Activated B cell treated with CpG ODN at 0.5 μM for 24 hours (primary cell): ENCODE data around the gene BCAS3. TPM values are rescaled to one million over a fixed set of nuclear protein-coding genes. Genes with fewer than 3 reads are reported as not detected.

Experiments used
- ATAC-seq: fragments of 200-7000 bp; cut with Tn5 transposase; one replicate; pipeline ENCODE4 v1.10.0; 2021; ENCODE audit warnings: low read depth, mild to moderate bottlenecking, moderate library complexity
- CTCF ChIA-PET: fragments of 350-600 bp; sonication (Branson Sonifier 250); formaldehyde crosslinking; loops from one replicate; lab custom pipeline; 2021; ENCODE audit warnings: antibody characterized with exemption; lab: Charles Lee
- POLR2A ChIA-PET: fragments of 350-600 bp; sonication (Branson Sonifier 250); formaldehyde crosslinking; loops from one replicate; lab custom pipeline; 2021; ENCODE audit warnings: antibody characterized with exemption; lab: Charles Lee
- DNase-seq: peaks from one replicate; pipeline ENCODE4 v3.0.0; 2022
- H3K27ac Mint-ChIP-seq: one replicate; pipeline ENCODE4 v1.8.0; 2020; ENCODE audit warnings: mixed read lengths
- H3K27me3 Mint-ChIP-seq: one replicate; pipeline ENCODE4 v1.8.0; 2021; ENCODE audit warnings: mixed read lengths
- H3K36me3 Mint-ChIP-seq: one replicate; pipeline ENCODE4 v1.8.0; 2021; ENCODE audit warnings: low read depth, mixed read lengths
- H3K4me1 Mint-ChIP-seq: one replicate; pipeline ENCODE4 v1.8.0; 2021; ENCODE audit warnings: mixed read lengths
- H3K4me3 Mint-ChIP-seq: one replicate; pipeline ENCODE4 v1.8.0; 2020; ENCODE audit warnings: mild to moderate bottlenecking, mixed read lengths
- H3K9me3 Mint-ChIP-seq: one replicate; pipeline ENCODE4 v1.8.0; 2020; ENCODE audit warnings: mixed read lengths
- CTCF ChIP-seq: fragments of 200-600 bp; IDR thresholded peaks from one replicate; pipeline ENCODE4 v1.8.0; 2022; ENCODE audit warnings: antibody characterized with exemption, mild to moderate bottlenecking
- intact Hi-C: fragments of 100-400 bp; cut with micrococcal nuclease; formaldehyde crosslinking; loops from one replicate; pipeline ENCODE4 v1.15.1; 2024
- total RNA-seq: library from RNA; stranded (reverse); gene quantifications from 2 replicates; pipeline ENCODE4 v1.2.3, GENCODE V29; 2022

Gene BCAS3
- total RNA-seq, 1 donor from 2014 or later: 37.5 TPM

GRCh38 chr17:61135782-61136181 is 458.1 kb downstream of the BCAS3 start:
- peaks cover 25% of the 10 kb centered on the region for H3K4me1 Mint-ChIP-seq
- H3K27me3 Mint-ChIP-seq: no peaks in the 10 kb centered on the region
- ChIA-PET POLR2A (no interaction called here), CTCF (no interaction called here)
- intact Hi-C loops: no loop called here
- H3K27ac Mint-ChIP-seq: no peak overlapping the region
- H3K36me3 Mint-ChIP-seq: no peaks in the 10 kb centered on the region
- no peak for ATAC-seq
- H3K9me3 Mint-ChIP-seq: no peaks in the 10 kb centered on the region
- no peak for TF ChIP-seq CTCF
- H3K4me3 Mint-ChIP-seq: no peak overlapping the region
- no peak for DNase-seq

GRCh38 chr17:61136296-61136695 is 458.6 kb downstream of the BCAS3 start:
- intact Hi-C loops: no loop called here
- DNase-seq: no peak
- no peaks in the 10 kb centered on the region for H3K27me3 Mint-ChIP-seq
- ChIA-PET POLR2A (no interaction called here), CTCF (no interaction called here)
- no peak for ATAC-seq
- H3K4me1 Mint-ChIP-seq: peaks cover 27% of the 10 kb centered on the region
- no peak overlapping the region for H3K4me3 Mint-ChIP-seq
- no peaks in the 10 kb centered on the region for H3K36me3 Mint-ChIP-seq
- H3K27ac Mint-ChIP-seq: no peak overlapping the region
- TF ChIP-seq CTCF: no peak
- H3K9me3 Mint-ChIP-seq: no peaks in the 10 kb centered on the region

- Mint-ChIP-seq H3K36me3 (no peaks in the 10 kb centered on the region), H3K4me1 (peaks cover 35% of the 10 kb centered on the region), H3K27ac (peak overlapping the region; percentile 92), H3K4me3 (peak overlapping the region; percentile 66), H3K9me3 (no peaks in the 10 kb centered on the region), H3K27me3 (no peaks in the 10 kb centered on the region)
- DNase-seq: peak; percentile 17
- POLR2A ChIA-PET: no interaction called here
- peak; percentile 98 for ATAC-seq
- intact Hi-C loops: no loop called here
- TF ChIP-seq CTCF: no peak
- CTCF ChIA-PET: no interaction called here
Observed at GRCh38 chr17:61139219-61139618, 461.6 kb downstream of the BCAS3 start.

- Mint-ChIP-seq H3K9me3 (no peaks in the 10 kb centered on the region), H3K27ac (no peak overlapping the region), H3K36me3 (no peaks in the 10 kb centered on the region), H3K4me1 (peaks cover 45% of the 10 kb centered on the region), H3K27me3 (no peaks in the 10 kb centered on the region), H3K4me3 (no peak overlapping the region)
- POLR2A ChIA-PET: interaction anchor here (0.7 kb wide), 1 partner anchor 43 kb away, joined by 3 read pairs; no protein-coding TSS in a partner anchor
- no peak for ATAC-seq
- DNase-seq: no peak
- CTCF ChIA-PET: no interaction called here
- no peak for TF ChIP-seq CTCF
- intact Hi-C loops: loop anchor here (10.0 kb wide), 1 partner anchor 265 kb away; no protein-coding TSS in a partner anchor
Observed at GRCh38 chr17:61140081-61140786, 462.6 kb downstream of the BCAS3 start.

GRCh38 chr17:61143026-61143425 is 465.4 kb downstream of the BCAS3 start:
- ATAC-seq (no peak), DNase-seq (no peak)
- ChIA-PET POLR2A (no interaction called here), CTCF (no interaction called here)
- intact Hi-C loops: loop anchor here (10.0 kb wide), 1 partner anchor 262 kb away; no protein-coding TSS in a partner anchor
- no peak for TF ChIP-seq CTCF
- no peaks in the 10 kb centered on the region for H3K27me3 Mint-ChIP-seq
- H3K36me3 Mint-ChIP-seq: no peaks in the 10 kb centered on the region
- no peaks in the 10 kb centered on the region for H3K9me3 Mint-ChIP-seq
- no peak overlapping the region for H3K27ac Mint-ChIP-seq
- H3K4me3 Mint-ChIP-seq: no peak overlapping the region
- H3K4me1 Mint-ChIP-seq: peaks cover 60% of the 10 kb centered on the region
